GM19035 (cell line): ENCODE data around the gene SMARCA2.

ENCODE experiments used
- ATAC-seq: cut with Tn5 transposase; IDR thresholded peaks from one replicate; pipeline ENCODE4 v1.9.1; 2021; ENCODE audit not compliant: unreplicated experiment

The SMARCA2 gene

GRCh38 chr9:2015581-2016407 lies 647 bp downstream of the SMARCA2 start:
- peak; percentile 0 for ATAC-seq

GRCh38 chr9:2016408-2017330 lies 1.5 kb downstream of the SMARCA2 start:
- ATAC-seq, result no peak

- peak; percentile 29 for ATAC-seq
Measured at GRCh38 chr9:2017331-2018161, 2.4 kb downstream of the SMARCA2 start.

GRCh38 chr9:2018162-2018643 lies 3.1 kb downstream of the SMARCA2 start:
- ATAC-seq, result no peak

- no peak for ATAC-seq
Measured at GRCh38 chr9:2018764-2019558, 3.8 kb downstream of the SMARCA2 start.

GRCh38 chr9:2019723-2020122 lies 4.6 kb downstream of the SMARCA2 start:
- ATAC-seq, result no peak

- no peak for ATAC-seq
Measured at GRCh38 chr9:2021731-2022130, 6.6 kb downstream of the SMARCA2 start.

- no peak for ATAC-seq
Measured at GRCh38 chr9:2022560-2022959, 7.4 kb downstream of the SMARCA2 start.

GRCh38 chr9:2023042-2023441 lies 7.9 kb downstream of the SMARCA2 start:
- ATAC-seq, result no peak

- ATAC-seq, result no peak
Measured at GRCh38 chr9:2023532-2023931, 8.4 kb downstream of the SMARCA2 start.

GRCh38 chr9:2024888-2025782 lies 10.0 kb downstream of the SMARCA2 start:
- no peak for ATAC-seq

GRCh38 chr9:2026220-2026997 lies 11.3 kb downstream of the SMARCA2 start:
- ATAC-seq, result no peak

GRCh38 chr9:2027543-2028160 lies 12.5 kb downstream of the SMARCA2 start:
- ATAC-seq, result no peak

GRCh38 chr9:2028888-2029287 lies 13.7 kb downstream of the SMARCA2 start:
- no peak for ATAC-seq

- no peak for ATAC-seq
Measured at GRCh38 chr9:2029666-2030170, 14.6 kb downstream of the SMARCA2 start.

- ATAC-seq, result no peak
Measured at GRCh38 chr9:2032234-2032633, 17.1 kb downstream of the SMARCA2 start.

GRCh38 chr9:2036844-2037243 lies 21.7 kb downstream of the SMARCA2 start:
- no peak for ATAC-seq
